GM23338 (cell line): ENCODE data around the gene DNAJC6. TPM values are rescaled to one million over a fixed set of nuclear protein-coding genes. Genes with fewer than 3 reads are reported as not detected.

ENCODE experiments used
- ATAC-seq: fragments of 200-7000 bp; cut with Tn5 transposase; 3 replicates; pipeline ENCODE4 v1.9.1; 2020
- DNase-seq: peaks from one replicate; pipeline ENCODE4 v3.0.0-alpha.2; 2015; ENCODE audit warnings: low spot score
- H2AFZ ChIP-seq: fragments of 200-600 bp; sonication (generic); 2 replicates; pipeline ENCODE4 v1.8.0; 2016; ENCODE audit warnings: antibody characterized with exemption, mild to moderate bottlenecking, moderate library complexity
- H3F3A ChIP-seq: fragments of 200-600 bp; sonication (generic); replicated peaks from 2 replicates; pipeline ENCODE4 v1.8.0; 2017; ENCODE audit warnings: antibody characterized with exemption, mixed run types, low read depth
- H3K27ac ChIP-seq: fragments of 200-600 bp; sonication (generic); 2 replicates; pipeline ENCODE4 v1.6.1; 2016; ENCODE audit warnings: low read depth
- H3K27me3 ChIP-seq: fragments of 200-600 bp; sonication (generic); 2 replicates; pipeline ENCODE4 v1.8.0; 2016; ENCODE audit warnings: mild to moderate bottlenecking, mixed run types, moderate library complexity; ENCODE audit not compliant: insufficient read depth
- H3K36me3 ChIP-seq: fragments of 200-600 bp; sonication (generic); 2 replicates; pipeline ENCODE4 v1.8.0; 2016; ENCODE audit warnings: mild to moderate bottlenecking; ENCODE audit not compliant: insufficient read depth
- H3K4me1 ChIP-seq: fragments of 200-600 bp; sonication (generic); 2 replicates; pipeline ENCODE4 v1.8.0; 2016; ENCODE audit warnings: mild to moderate bottlenecking, moderate library complexity; ENCODE audit not compliant: insufficient read depth
- H3K4me2 ChIP-seq: fragments of 200-600 bp; sonication (generic); 2 replicates; pipeline ENCODE4 v1.7.1; 2017; ENCODE audit warnings: mixed run types
- H3K4me3 ChIP-seq: fragments of 200-600 bp; sonication (generic); 2 replicates; pipeline ENCODE4 v1.6.1; 2016; ENCODE audit warnings: mixed run types
- H3K79me2 ChIP-seq: fragments of 200-600 bp; sonication (generic); replicated peaks from 2 replicates; pipeline ENCODE4 v1.8.0; 2017; ENCODE audit warnings: mild to moderate bottlenecking; ENCODE audit not compliant: insufficient read depth
- H3K9me2 ChIP-seq: fragments of 200-600 bp; sonication (generic); 2 replicates; pipeline ENCODE4 v1.8.0; 2017; ENCODE audit not compliant: insufficient read depth
- H4K20me1 ChIP-seq: fragments of 200-600 bp; sonication (generic); replicated peaks from 2 replicates; pipeline ENCODE4 v1.8.0; 2017; ENCODE audit warnings: mild to moderate bottlenecking; ENCODE audit not compliant: insufficient read depth
- H3K27ac Mint-ChIP-seq: 2 replicates; pipeline ENCODE4 v1.8.0; 2020; ENCODE audit warnings: inconsistent platforms, mild to moderate bottlenecking, moderate library complexity, mixed read lengths
- H3K27me3 Mint-ChIP-seq: 3 replicates; pipeline ENCODE4 v1.8.0; 2022; ENCODE audit warnings: low read depth, mild to moderate bottlenecking, moderate library complexity, mixed read lengths, inconsistent platforms; ENCODE audit not compliant: insufficient read depth, poor library complexity
- H3K36me3 Mint-ChIP-seq: 3 replicates; pipeline ENCODE4 v1.8.0; 2021; ENCODE audit warnings: low read depth, mild to moderate bottlenecking, inconsistent platforms, moderate library complexity, mixed read lengths
- H3K4me1 Mint-ChIP-seq: 3 replicates; pipeline ENCODE4 v1.8.0; 2020; ENCODE audit warnings: mild to moderate bottlenecking, inconsistent platforms, mixed read lengths
- H3K4me3 Mint-ChIP-seq: 3 replicates; pipeline ENCODE4 v1.8.0; 2021; ENCODE audit warnings: moderate library complexity, mild to moderate bottlenecking, inconsistent platforms, mixed read lengths
- H3K9me3 Mint-ChIP-seq: 3 replicates; pipeline ENCODE4 v1.8.0; 2020; ENCODE audit warnings: moderate library complexity, mild to moderate bottlenecking, inconsistent platforms, mixed read lengths
- CREB1 ChIP-seq: fragments of 250-450 bp; sonication (Bioruptor Pico); IDR thresholded peaks from 2 replicates; pipeline ENCODE4 v1.5.0; 2020; ENCODE audit warnings: low read depth, mild to moderate bottlenecking, moderate library complexity
- EZH2 ChIP-seq: fragments of 200-600 bp; sonication (generic); IDR thresholded peaks from one replicate; pipeline ENCODE4 v1.8.0; 2017; ENCODE audit warnings: antibody characterized with exemption, mild to moderate bottlenecking, low read depth; ENCODE audit not compliant: unreplicated experiment
- EZH2phosphoT487 ChIP-seq: fragments of 200-600 bp; sonication (generic); IDR thresholded peaks from one replicate; pipeline ENCODE4 v1.8.1; 2018; ENCODE audit warnings: antibody characterized with exemption; ENCODE audit not compliant: unreplicated experiment
- JUNB ChIP-seq: IDR thresholded peaks from one replicate; pipeline ENCODE4 v1.6.1; 2016; ENCODE audit warnings: antibody characterized with exemption; ENCODE audit not compliant: unreplicated experiment
- STAT1 ChIP-seq: IDR thresholded peaks from one replicate; pipeline ENCODE4 v1.6.1; 2016; ENCODE audit warnings: antibody characterized with exemption; ENCODE audit not compliant: unreplicated experiment
- ZNF114 ChIP-seq: fragments of 250-450 bp; sonication (Bioruptor Pico); IDR thresholded peaks from 2 replicates; pipeline ENCODE4 v1.5.0; 2020; ENCODE audit warnings: mild to moderate bottlenecking, moderate library complexity
- ZNF331 ChIP-seq: fragments of 250-450 bp; sonication (Bioruptor Pico); IDR thresholded peaks from 2 replicates; pipeline ENCODE4 v1.5.0; 2020; ENCODE audit warnings: low read depth, mild to moderate bottlenecking, moderate library complexity
- polyA plus RNA-seq: library from polyadenylated mRNA; unstranded; fragments of >200 nt; fragmentation: Nextera tagmentation; extraction: Ambion mirVana; gene quantifications from 2 replicates; pipeline ENCODE4 v1.2.1, GENCODE V29; 2016
- total RNA-seq: library from RNA; depleted of rRNA; stranded (reverse); fragments of >200 nt; shearing (Covaris generic); gene quantifications from 2 replicates; pipeline ENCODE4 v1.2.3, GENCODE V29; 2014
- TF ChIP-seq, protein P1 (sequence below), 2 experiments: fragments of 200-600 bp in 1 of 2; sonication (generic) in 1 of 2; conservative IDR thresholded peaks; 2 replicates each; pipeline versions ENCODE4 v1.5.1 to v1.6.1; 2016 to 2017; ENCODE audit warnings: antibody characterized with exemption in 2 of 2, low read depth in 2 of 2, mild to moderate bottlenecking in 2 of 2, moderate library complexity in 1 of 2
- TF ChIP-seq, protein P2 (sequence below): IDR thresholded peaks from 2 replicates; pipeline ENCODE4 v1.6.1; 2016; ENCODE audit warnings: antibody characterized with exemption
- TF ChIP-seq, protein P3 (sequence below): IDR thresholded peaks from one replicate; pipeline ENCODE4 v1.6.1; 2018; ENCODE audit warnings: antibody characterized with exemption; ENCODE audit not compliant: unreplicated experiment

DNAJC6 gene
- total and polyA plus RNA-seq, 2 experiments from 2014 or later: 2.4 to 7.4 TPM

DNA sequence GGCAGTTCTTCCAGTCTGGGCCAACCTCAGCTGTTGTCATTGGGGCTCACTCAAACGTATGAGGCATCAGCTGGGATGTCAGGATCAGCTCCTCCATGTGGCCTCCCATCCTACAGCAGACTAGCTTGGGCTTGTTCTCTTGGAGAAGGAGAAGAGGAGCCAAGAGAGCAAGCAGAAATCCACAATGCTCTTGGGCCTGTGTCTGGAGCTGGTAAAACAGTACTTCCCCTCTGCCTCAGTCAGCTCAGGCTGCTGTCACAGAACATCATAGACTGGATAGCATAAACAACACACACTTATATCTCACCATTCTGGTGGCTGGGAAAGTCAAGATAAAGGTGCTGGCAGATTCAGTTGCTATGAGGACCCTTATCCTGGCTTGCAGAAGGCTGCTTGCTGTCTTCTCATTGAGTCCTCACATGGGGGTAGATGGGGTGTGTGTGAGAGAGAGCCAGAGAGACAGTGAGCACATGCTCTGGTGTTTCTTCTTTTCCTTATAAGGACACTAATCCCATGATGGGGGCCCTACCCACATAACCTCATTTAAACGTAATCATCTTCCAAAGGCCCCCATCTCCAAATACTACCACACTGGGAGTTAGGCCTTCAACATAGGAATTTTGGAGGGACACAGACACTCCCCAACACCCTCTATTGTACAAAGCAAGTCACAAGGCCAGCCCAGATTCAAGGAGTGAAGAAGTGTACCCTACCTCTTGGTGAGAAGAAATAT is 16.3 kb upstream of the DNAJC6 start (continued):
- TF ChIP-seq, protein P1, sequence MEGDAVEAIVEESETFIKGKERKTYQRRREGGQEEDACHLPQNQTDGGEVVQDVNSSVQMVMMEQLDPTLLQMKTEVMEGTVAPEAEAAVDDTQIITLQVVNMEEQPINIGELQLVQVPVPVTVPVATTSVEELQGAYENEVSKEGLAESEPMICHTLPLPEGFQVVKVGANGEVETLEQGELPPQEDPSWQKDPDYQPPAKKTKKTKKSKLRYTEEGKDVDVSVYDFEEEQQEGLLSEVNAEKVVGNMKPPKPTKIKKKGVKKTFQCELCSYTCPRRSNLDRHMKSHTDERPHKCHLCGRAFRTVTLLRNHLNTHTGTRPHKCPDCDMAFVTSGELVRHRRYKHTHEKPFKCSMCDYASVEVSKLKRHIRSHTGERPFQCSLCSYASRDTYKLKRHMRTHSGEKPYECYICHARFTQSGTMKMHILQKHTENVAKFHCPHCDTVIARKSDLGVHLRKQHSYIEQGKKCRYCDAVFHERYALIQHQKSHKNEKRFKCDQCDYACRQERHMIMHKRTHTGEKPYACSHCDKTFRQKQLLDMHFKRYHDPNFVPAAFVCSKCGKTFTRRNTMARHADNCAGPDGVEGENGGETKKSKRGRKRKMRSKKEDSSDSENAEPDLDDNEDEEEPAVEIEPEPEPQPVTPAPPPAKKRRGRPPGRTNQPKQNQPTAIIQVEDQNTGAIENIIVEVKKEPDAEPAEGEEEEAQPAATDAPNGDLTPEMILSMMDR (conservative IDR thresholded peaks at IDR 0.05; ENCODE audit: low read depth in 2 of 2): no peak

DNA sequence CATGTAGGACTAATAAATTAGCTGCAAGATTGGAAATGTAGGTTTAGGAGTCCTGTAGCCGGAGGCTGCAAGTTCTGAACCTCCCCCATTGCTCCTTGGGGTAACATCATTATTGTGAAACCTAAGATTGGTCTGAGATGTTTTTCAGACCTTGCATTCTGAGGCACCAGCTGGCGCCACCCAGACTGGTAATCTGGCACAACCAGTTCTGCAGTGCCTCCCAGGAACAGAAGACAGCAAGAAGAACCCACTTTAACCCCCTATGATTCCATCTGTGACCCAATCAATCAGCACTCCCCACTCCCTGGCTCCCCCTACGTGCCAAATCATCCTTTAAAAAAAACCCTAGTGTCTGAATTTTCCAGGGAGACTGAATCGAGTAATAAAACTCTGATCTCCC is 11.6 kb upstream of the DNAJC6 start:
- H3K27me3 Mint-ChIP-seq: peaks cover under 1% of the 10 kb centered on the region
- H3K27ac ChIP-seq: no peak overlapping the region
- no peak overlapping the region for H3K4me2 ChIP-seq
- H3K36me3 Mint-ChIP-seq: no peaks in the 10 kb centered on the region
- H3F3A ChIP-seq: no peaks in the 10 kb centered on the region
- no peaks in the 10 kb centered on the region for H3K36me3 ChIP-seq
- no peaks in the 10 kb centered on the region for H3K9me3 Mint-ChIP-seq
- H3K4me1 Mint-ChIP-seq: peaks cover 14% of the 10 kb centered on the region; the same call in 2 of the 3 replicates
- no peak overlapping the region for H3K4me3 ChIP-seq
- no peak overlapping the region for H3K4me3 Mint-ChIP-seq
- ATAC-seq: no peak
- H3K4me1 ChIP-seq: no peaks in the 10 kb centered on the region; the same call in 1 of the 2 replicates
- no peak overlapping the region for H2AFZ ChIP-seq
- no peaks in the 10 kb centered on the region for H3K79me2 ChIP-seq
- H3K9me2 ChIP-seq: peaks cover 4% of the 10 kb centered on the region; the same call in 1 of the 2 replicates
- no peak overlapping the region for H3K27ac Mint-ChIP-seq
- H4K20me1 ChIP-seq: no peaks in the 10 kb centered on the region
- no peaks in the 10 kb centered on the region for H3K27me3 ChIP-seq
- TF ChIP-seq JUNB (no peak), EZH2phosphoT487 (no peak), ZNF331 (no peak), STAT1 (no peak)
- TF ChIP-seq, protein P2, sequence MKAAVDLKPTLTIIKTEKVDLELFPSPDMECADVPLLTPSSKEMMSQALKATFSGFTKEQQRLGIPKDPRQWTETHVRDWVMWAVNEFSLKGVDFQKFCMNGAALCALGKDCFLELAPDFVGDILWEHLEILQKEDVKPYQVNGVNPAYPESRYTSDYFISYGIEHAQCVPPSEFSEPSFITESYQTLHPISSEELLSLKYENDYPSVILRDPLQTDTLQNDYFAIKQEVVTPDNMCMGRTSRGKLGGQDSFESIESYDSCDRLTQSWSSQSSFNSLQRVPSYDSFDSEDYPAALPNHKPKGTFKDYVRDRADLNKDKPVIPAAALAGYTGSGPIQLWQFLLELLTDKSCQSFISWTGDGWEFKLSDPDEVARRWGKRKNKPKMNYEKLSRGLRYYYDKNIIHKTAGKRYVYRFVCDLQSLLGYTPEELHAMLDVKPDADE: no peak
- TF ChIP-seq, protein P1 (conservative IDR thresholded peaks at IDR 0.05; ENCODE audit: low read depth in 2 of 2): 0 out of 4 replicates have a peak, but pooled peaks of 1 of the 2 experiments have one; percentile 10
- no peak for DNase-seq

DNA sequence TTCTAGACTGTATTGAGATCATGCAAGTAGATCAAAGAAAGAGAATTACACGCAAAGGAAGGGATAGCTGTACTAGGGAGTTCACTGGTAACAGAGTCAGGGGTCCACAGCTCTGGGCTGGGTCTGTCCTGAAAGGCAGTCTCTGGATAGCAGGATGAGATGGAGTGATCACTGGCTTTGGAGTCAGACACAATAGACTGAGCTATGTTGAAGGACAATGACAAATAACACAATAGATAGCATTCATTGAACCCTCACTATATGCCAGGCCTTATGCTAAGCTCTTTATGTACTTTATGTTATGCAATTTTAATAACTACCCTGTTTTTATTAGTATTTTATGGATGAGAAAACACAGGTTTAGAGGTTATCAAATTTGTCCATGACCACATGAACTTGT is 10.0 kb upstream of the DNAJC6 start:
- Histone ChIP-seq H3K27me3 (no peaks in the 10 kb centered on the region), H3K36me3 (no peaks in the 10 kb centered on the region), H3K9me2 (peaks cover 4% of the 10 kb centered on the region; the same call in 1 of the 2 replicates), H3K4me1 (no peaks in the 10 kb centered on the region; the same call in 1 of the 2 replicates), H3K27ac (no peak overlapping the region), H4K20me1 (no peaks in the 10 kb centered on the region), H3K4me2 (no peak overlapping the region), H3K79me2 (no peaks in the 10 kb centered on the region), H3K4me3 (no peak overlapping the region), H2AFZ (no peak overlapping the region), H3F3A (no peaks in the 10 kb centered on the region)
- Mint-ChIP-seq H3K36me3 (no peaks in the 10 kb centered on the region), H3K4me3 (no peak overlapping the region), H3K4me1 (peaks cover 10% of the 10 kb centered on the region; the same call in 1 of the 3 replicates), H3K27me3 (no peaks in the 10 kb centered on the region), H3K9me3 (no peaks in the 10 kb centered on the region), H3K27ac (no peak overlapping the region)
- DNase-seq (no peak), ATAC-seq (no peak)
- TF ChIP-seq CREB1 (CRISPR knock-in tag) (no peak), EZH2 (no peak), ZNF331 (no peak), ZNF114 (no peak)
- TF ChIP-seq, protein P3, sequence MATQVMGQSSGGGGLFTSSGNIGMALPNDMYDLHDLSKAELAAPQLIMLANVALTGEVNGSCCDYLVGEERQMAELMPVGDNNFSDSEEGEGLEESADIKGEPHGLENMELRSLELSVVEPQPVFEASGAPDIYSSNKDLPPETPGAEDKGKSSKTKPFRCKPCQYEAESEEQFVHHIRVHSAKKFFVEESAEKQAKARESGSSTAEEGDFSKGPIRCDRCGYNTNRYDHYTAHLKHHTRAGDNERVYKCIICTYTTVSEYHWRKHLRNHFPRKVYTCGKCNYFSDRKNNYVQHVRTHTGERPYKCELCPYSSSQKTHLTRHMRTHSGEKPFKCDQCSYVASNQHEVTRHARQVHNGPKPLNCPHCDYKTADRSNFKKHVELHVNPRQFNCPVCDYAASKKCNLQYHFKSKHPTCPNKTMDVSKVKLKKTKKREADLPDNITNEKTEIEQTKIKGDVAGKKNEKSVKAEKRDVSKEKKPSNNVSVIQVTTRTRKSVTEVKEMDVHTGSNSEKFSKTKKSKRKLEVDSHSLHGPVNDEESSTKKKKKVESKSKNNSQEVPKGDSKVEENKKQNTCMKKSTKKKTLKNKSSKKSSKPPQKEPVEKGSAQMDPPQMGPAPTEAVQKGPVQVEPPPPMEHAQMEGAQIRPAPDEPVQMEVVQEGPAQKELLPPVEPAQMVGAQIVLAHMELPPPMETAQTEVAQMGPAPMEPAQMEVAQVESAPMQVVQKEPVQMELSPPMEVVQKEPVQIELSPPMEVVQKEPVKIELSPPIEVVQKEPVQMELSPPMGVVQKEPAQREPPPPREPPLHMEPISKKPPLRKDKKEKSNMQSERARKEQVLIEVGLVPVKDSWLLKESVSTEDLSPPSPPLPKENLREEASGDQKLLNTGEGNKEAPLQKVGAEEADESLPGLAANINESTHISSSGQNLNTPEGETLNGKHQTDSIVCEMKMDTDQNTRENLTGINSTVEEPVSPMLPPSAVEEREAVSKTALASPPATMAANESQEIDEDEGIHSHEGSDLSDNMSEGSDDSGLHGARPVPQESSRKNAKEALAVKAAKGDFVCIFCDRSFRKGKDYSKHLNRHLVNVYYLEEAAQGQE: no peak
